ENCODE measurements around the gene DPYSL3.

- TF ChIP-seq EZH2 (IDR thresholded peaks at IDR 0.05), result no peak
- TF ChIP-seq CTCF (IDR thresholded peaks at IDR 0.05), result no peak
- no peak for TF ChIP-seq EZH2phosphoT487 (IDR thresholded peaks at IDR 0.05)
These were observed 35.7 kb downstream of the DPYSL3 start for GRCh38 chr5:147474140-147474539.

All from neural progenitor cell (in vitro differentiated cells).